ENCODE data around the gene ACSL3.
"Not testable (repeated sequence)": the region's sequence is repeated elsewhere in the genome, so short reads cannot be mapped to it uniquely, and the experiment has no call there.

The ACSL3 gene

GRCh38 chr2:222982010-222982908 lies 121.4 kb downstream of the ACSL3 start:
- no peak for DNase-seq

- DNase-seq: no peak
Measured at GRCh38 chr2:222982909-222983265, 122.1 kb downstream of the ACSL3 start.

- no peak for DNase-seq
Measured at GRCh38 chr2:222984908-222985307, 124.1 kb downstream of the ACSL3 start.

GRCh38 chr2:222989431-222989830 lies 128.6 kb downstream of the ACSL3 start:
- no peak for DNase-seq

GRCh38 chr2:222990206-222990605 lies 129.4 kb downstream of the ACSL3 start:
- not testable (repeated sequence) for DNase-seq

- no peak for DNase-seq
Measured at GRCh38 chr2:222992137-222992536, 131.3 kb downstream of the ACSL3 start.

All from activated CD4-positive, CD25-positive, alpha-beta regulatory T cell treated with anti-CD3 and anti-CD28 coated beads, Interleukin-2, amount 50 U/mL, for 72 hours (primary cell).